GM10266 (cell line): ENCODE measurements around the gene PPP1R9B.

Experiments used
- DNase-seq: peaks from one replicate; pipeline ENCODE4 v3.0.0; 2012; ENCODE audit errors: extremely low spot score
- CTCF ChIP-seq: IDR thresholded peaks from 2 replicates; pipeline ENCODE4 v1.5.1; 2012; ENCODE audit warnings: mild to moderate bottlenecking, low read depth; ENCODE audit not compliant: control insufficient read depth, insufficient read depth; ENCODE audit errors: missing control alignments

PPP1R9B gene

GRCh38 chr17:50148226-50149090, 2.0 kb downstream of the PPP1R9B start:
- DNase-seq = peak; percentile 87
- TF ChIP-seq CTCF = no peak

GRCh38 chr17:50147841-50148225, 2.6 kb downstream of the PPP1R9B start:
- no peak for TF ChIP-seq CTCF
- DNase-seq = no peak

GRCh38 chr17:50146927-50147665, 3.4 kb downstream of the PPP1R9B start:
- peak; percentile 55 for DNase-seq
- no peak for TF ChIP-seq CTCF

- DNase-seq = no peak
- no peak for TF ChIP-seq CTCF
Measured at GRCh38 chr17:50146230-50146926, 4.1 kb downstream of the PPP1R9B start.

- no peak for DNase-seq
- TF ChIP-seq CTCF = no peak
Measured at GRCh38 chr17:50145532-50146229, 4.8 kb downstream of the PPP1R9B start.

GRCh38 chr17:50144845-50145531, 5.5 kb downstream of the PPP1R9B start:
- no peak for DNase-seq

More at GRCh38 chr17:50144845-50145531, 5.5 kb downstream of the PPP1R9B start:
- TF ChIP-seq CTCF = no peak
